CD4-positive, CD25-positive, alpha-beta regulatory T cell (primary cell): ENCODE results near the gene SLC5A12. TPM values are rescaled to one million over a fixed set of nuclear protein-coding genes. Genes with fewer than 3 reads are reported as not detected.

Experiments
- ATAC-seq, 2 donors: fragments of 150-1000 bp; cut with Tn5 transposase; one replicate each; pipeline ENCODE4 v1.10.0; 2021; ENCODE audit warnings: low read depth in 2 of 2, moderate number of reproducible peaks in 2 of 2, moderate library complexity in 1 of 2
- DNase-seq, 3 donors: peaks; one replicate each; pipeline versions ENCODE4 v3.0.0 to v3.0.0-alpha.2; 2012 to 2022; ENCODE audit warnings: mixed read lengths in 1 of 3
- H3K27ac ChIP-seq: one replicate; pipeline ENCODE4 v1.7.0; 2013; ENCODE audit warnings: mild to moderate bottlenecking, low read length; ENCODE audit not compliant: insufficient read depth, poor library complexity, severe bottlenecking
- H3K27me3 ChIP-seq: one replicate; pipeline ENCODE4 v1.7.0; 2013; ENCODE audit warnings: low read length; ENCODE audit not compliant: control insufficient read depth, insufficient read depth
- H3K36me3 ChIP-seq: one replicate; pipeline ENCODE4 v1.7.0; 2013; ENCODE audit warnings: mild to moderate bottlenecking, low read length, moderate library complexity; ENCODE audit not compliant: control insufficient read depth, insufficient read depth
- H3K4me1 ChIP-seq: 2 replicates; pipeline ENCODE4 v1.7.0; 2013; ENCODE audit warnings: mild to moderate bottlenecking, low read length; ENCODE audit not compliant: insufficient read depth, control insufficient read depth, poor library complexity, severe bottlenecking
- H3K4me3 ChIP-seq: one replicate; pipeline ENCODE4 v1.7.0; 2013; ENCODE audit warnings: low read depth, mild to moderate bottlenecking, low read length, moderate library complexity
- H3K9me3 ChIP-seq, 2 experiments: 1 replicate in 1 of 2; 2 replicates in 1 of 2; pipeline ENCODE4 v1.7.0; 2013; ENCODE audit warnings: low read length in 2 of 2, mild to moderate bottlenecking in 1 of 2, moderate library complexity in 1 of 2; ENCODE audit not compliant: control insufficient read depth in 2 of 2
- H3K27ac Mint-ChIP-seq, 3 donors: one replicate each; pipeline ENCODE4 v1.8.0; 2020 to 2022; ENCODE audit warnings: mild to moderate bottlenecking in 3 of 3, mixed read lengths in 3 of 3, moderate library complexity in 2 of 3
- H3K27me3 Mint-ChIP-seq: one replicate; pipeline ENCODE4 v1.8.0; 2022; ENCODE audit warnings: mild to moderate bottlenecking, mixed read lengths
- H3K36me3 Mint-ChIP-seq: one replicate; pipeline ENCODE4 v1.8.0; 2020; ENCODE audit warnings: mixed read lengths
- H3K4me1 Mint-ChIP-seq, 4 donors: one replicate each; pipeline ENCODE4 v1.8.0; 2020 to 2022; ENCODE audit warnings: mixed read lengths in 4 of 4, mild to moderate bottlenecking in 1 of 4
- H3K4me3 Mint-ChIP-seq, 4 donors: one replicate each; pipeline ENCODE4 v1.8.0; 2020 to 2022; ENCODE audit warnings: mild to moderate bottlenecking in 4 of 4, mixed read lengths in 4 of 4, moderate library complexity in 3 of 4
- H3K9me3 Mint-ChIP-seq, 7 donors: one replicate each; pipeline ENCODE4 v1.8.0; 2020 to 2022; ENCODE audit warnings: mixed read lengths in 7 of 7, mild to moderate bottlenecking in 3 of 7, moderate library complexity in 2 of 7
- polyA plus RNA-seq, 4 donors: library from polyadenylated mRNA; unstranded; fragments of 300-500 nt; fragmentation: Illumina TruSeq; gene quantifications; one replicate each; pipeline ENCODE4 v1.2.3, GENCODE V29; 2021
- total RNA-seq: library from RNA; stranded (reverse); gene quantifications from one replicate; pipeline ENCODE4 v1.2.3, GENCODE V29; 2022

SLC5A12 gene
- total RNA-seq (not detected), polyA plus RNA-seq (not detected)

- Histone ChIP-seq H3K27me3 (no peaks in the 10 kb centered on the region), H3K36me3 (no peaks in the 10 kb centered on the region), H3K4me3 (no peak within 1 kb of the TSS), H3K9me3 (peaks cover 0 to 4% of the 10 kb centered on the region in 2 experiments), H3K27ac (no peak within 1 kb of the TSS), H3K4me1 (no peaks in the 10 kb centered on the region)
- no peak for ATAC-seq
- peaks cover 2 to 29% (median 6%) of the 10 kb centered on the region in 7 donors for H3K9me3 Mint-ChIP-seq
- DNase-seq, result no peak
- no peak within 1 kb of the TSS for H3K4me3 Mint-ChIP-seq
- H3K4me1 Mint-ChIP-seq, result no peaks in the 10 kb centered on the region
- no peaks in the 10 kb centered on the region for H3K36me3 Mint-ChIP-seq
- no peak within 1 kb of the TSS for H3K27ac Mint-ChIP-seq
- H3K27me3 Mint-ChIP-seq, result no peaks in the 10 kb centered on the region
These were observed at the start of gene SLC5A12 for GRCh38 chr11:26721948-26722475. TSS of gene SLC5A12 (minus strand) at chr11:26722060. CDS start at chr11:26721714, 346 bp downstream.

- H3K9me3 ChIP-seq, result no peaks in the 10 kb centered on the region
- Mint-ChIP-seq H3K27ac (no peak overlapping the region), H3K9me3 (peaks cover 0 to 23% (median 4%) of the 10 kb centered on the region in 7 donors), H3K36me3 (no peaks in the 10 kb centered on the region), H3K4me1 (no peaks in the 10 kb centered on the region), H3K27me3 (no peaks in the 10 kb centered on the region), H3K4me3 (peak overlapping the region in 1 of 4 donors; percentile 38)
- no peaks in the 10 kb centered on the region for H3K27me3 ChIP-seq
- no peaks in the 10 kb centered on the region for H3K36me3 ChIP-seq
- no peaks in the 10 kb centered on the region for H3K4me1 ChIP-seq
- H3K4me3 ChIP-seq, result no peak overlapping the region
- H3K27ac ChIP-seq, result no peak overlapping the region
- DNase-seq, result no peak
- ATAC-seq, result no peak
These were observed 47.2 kb upstream of the SLC5A12 start for GRCh38 chr11:26769027-26769426.

GRCh38 chr11:26767060-26767459 lies 45.2 kb upstream of the SLC5A12 start:
- ATAC-seq, result no peak
- Histone ChIP-seq H3K9me3 (no peaks in the 10 kb centered on the region), H3K36me3 (no peaks in the 10 kb centered on the region), H3K4me1 (no peaks in the 10 kb centered on the region), H3K27ac (no peak overlapping the region), H3K4me3 (no peak overlapping the region), H3K27me3 (no peaks in the 10 kb centered on the region)
- peaks cover 0 to 21% (median 3%) of the 10 kb centered on the region in 7 donors for H3K9me3 Mint-ChIP-seq
- no peaks in the 10 kb centered on the region for H3K4me1 Mint-ChIP-seq
- H3K27ac Mint-ChIP-seq, result no peak overlapping the region
- no peaks in the 10 kb centered on the region for H3K36me3 Mint-ChIP-seq
- H3K4me3 Mint-ChIP-seq, result no peak overlapping the region
- no peak for DNase-seq
- no peaks in the 10 kb centered on the region for H3K27me3 Mint-ChIP-seq

GRCh38 chr11:26765323-26765722 lies 43.5 kb upstream of the SLC5A12 start:
- no peak overlapping the region for H3K27ac ChIP-seq
- Mint-ChIP-seq H3K4me3 (no peak overlapping the region), H3K36me3 (no peaks in the 10 kb centered on the region), H3K9me3 (peaks cover 0 to 13% (median 4%) of the 10 kb centered on the region in 7 donors), H3K4me1 (no peaks in the 10 kb centered on the region), H3K27me3 (no peaks in the 10 kb centered on the region), H3K27ac (no peak overlapping the region)
- ATAC-seq (no peak), DNase-seq (no peak)
- H3K27me3 ChIP-seq, result no peaks in the 10 kb centered on the region
- no peaks in the 10 kb centered on the region for H3K9me3 ChIP-seq
- H3K4me1 ChIP-seq, result no peaks in the 10 kb centered on the region
- no peaks in the 10 kb centered on the region for H3K36me3 ChIP-seq
- H3K4me3 ChIP-seq, result no peak overlapping the region

- Mint-ChIP-seq H3K4me1 (no peaks in the 10 kb centered on the region), H3K27ac (no peak overlapping the region), H3K9me3 (peaks cover 0 to 13% (median 3%) of the 10 kb centered on the region in 7 donors), H3K36me3 (no peaks in the 10 kb centered on the region), H3K4me3 (no peak overlapping the region), H3K27me3 (no peaks in the 10 kb centered on the region)
- H3K27ac ChIP-seq, result no peak overlapping the region
- ATAC-seq (no peak), DNase-seq (no peak)
- H3K4me3 ChIP-seq, result no peak overlapping the region
- no peaks in the 10 kb centered on the region for H3K9me3 ChIP-seq
- no peaks in the 10 kb centered on the region for H3K27me3 ChIP-seq
- no peaks in the 10 kb centered on the region for H3K4me1 ChIP-seq
- H3K36me3 ChIP-seq, result no peaks in the 10 kb centered on the region
These were observed 43.0 kb upstream of the SLC5A12 start for GRCh38 chr11:26764825-26765224.

GRCh38 chr11:26764315-26764714 lies 42.5 kb upstream of the SLC5A12 start:
- Mint-ChIP-seq H3K4me1 (no peaks in the 10 kb centered on the region), H3K4me3 (no peak overlapping the region)
- DNase-seq, result no peak

GRCh38 chr11:26762089-26762488 lies 40.2 kb upstream of the SLC5A12 start:
- ATAC-seq, result no peak
- Histone ChIP-seq H3K4me1 (no peaks in the 10 kb centered on the region), H3K9me3 (no peaks in the 10 kb centered on the region), H3K27me3 (no peaks in the 10 kb centered on the region), H3K27ac (no peak overlapping the region), H3K4me3 (no peak overlapping the region), H3K36me3 (no peaks in the 10 kb centered on the region)
- Mint-ChIP-seq H3K27me3 (no peaks in the 10 kb centered on the region), H3K9me3 (peaks cover 0 to 8% (median 3%) of the 10 kb centered on the region in 7 donors), H3K36me3 (no peaks in the 10 kb centered on the region), H3K4me3 (no peak overlapping the region), H3K4me1 (no peaks in the 10 kb centered on the region), H3K27ac (no peak overlapping the region)
- no peak for DNase-seq

More at GRCh38 chr11:26764315-26764714, 42.5 kb upstream of the SLC5A12 start:
- H3K4me1 ChIP-seq, result no peaks in the 10 kb centered on the region
- H3K9me3 ChIP-seq, result no peaks in the 10 kb centered on the region
- Mint-ChIP-seq H3K27ac (no peak overlapping the region), H3K36me3 (no peaks in the 10 kb centered on the region), H3K27me3 (no peaks in the 10 kb centered on the region), H3K9me3 (peaks cover 0 to 12% (median 3%) of the 10 kb centered on the region in 7 donors)
- H3K27me3 ChIP-seq, result no peaks in the 10 kb centered on the region
- ATAC-seq, result no peak
- H3K36me3 ChIP-seq, result no peaks in the 10 kb centered on the region
- no peak overlapping the region for H3K27ac ChIP-seq
- no peak overlapping the region for H3K4me3 ChIP-seq

- DNase-seq (no peak), ATAC-seq (no peak)
- Mint-ChIP-seq H3K9me3 (peaks cover 0 to 9% (median 6%) of the 10 kb centered on the region in 7 donors), H3K27me3 (no peaks in the 10 kb centered on the region), H3K4me1 (no peaks in the 10 kb centered on the region), H3K4me3 (no peak overlapping the region), H3K27ac (no peak overlapping the region), H3K36me3 (no peaks in the 10 kb centered on the region)
- no peak overlapping the region for H3K4me3 ChIP-seq
- no peaks in the 10 kb centered on the region for H3K4me1 ChIP-seq
- no peak overlapping the region for H3K27ac ChIP-seq
- H3K36me3 ChIP-seq, result no peaks in the 10 kb centered on the region
- H3K27me3 ChIP-seq, result no peaks in the 10 kb centered on the region
- no peaks in the 10 kb centered on the region for H3K9me3 ChIP-seq
These were observed 39.5 kb upstream of the SLC5A12 start for GRCh38 chr11:26761361-26761809.
